Large intestine (tissue), 3 donors: Measurements from ENCODE around the gene KCNQ1. TPM values are rescaled to one million over a fixed set of nuclear protein-coding genes. Genes with fewer than 3 reads are reported as not detected.

Source experiments
- DNase-seq, 2 donors: peaks; one replicate each; pipeline versions ENCODE4 v3.0.0 to v3.0.0-alpha.2; 2013
- H3K27ac ChIP-seq: one replicate; pipeline ENCODE4 v1.5.1; 2013; ENCODE audit warnings: low read length
- H3K27me3 ChIP-seq: 2 replicates; pipeline ENCODE4 v1.6.1; 2013; ENCODE audit warnings: low read length; ENCODE audit not compliant: control insufficient read depth, insufficient read depth
- H3K36me3 ChIP-seq: 2 replicates; pipeline ENCODE4 v1.6.1; 2013; ENCODE audit warnings: low read length; ENCODE audit not compliant: control insufficient read depth, insufficient read depth
- H3K4me1 ChIP-seq: one replicate; pipeline ENCODE4 v1.6.1; 2013; ENCODE audit warnings: low read length; ENCODE audit not compliant: control insufficient read depth, insufficient read depth
- H3K4me3 ChIP-seq: one replicate; pipeline ENCODE4 v1.5.1; 2013; ENCODE audit warnings: low read length
- H3K9me3 ChIP-seq: one replicate; pipeline ENCODE4 v1.6.1; 2013; ENCODE audit warnings: mild to moderate bottlenecking, low read depth, low read length, moderate library complexity; ENCODE audit not compliant: control insufficient read depth
- WGBS: methylation state at CpG from one replicate; pipeline ENCODE4 v1.1.5; 2013; ENCODE audit warnings: low lambda C conversion rate; ENCODE audit not compliant: insufficient coverage; 5-methylcytosine and 5-hydroxymethylcytosine counted together
- polyA plus RNA-seq: library from polyadenylated mRNA; unstranded; fragments of 120-200 nt; gene quantifications from one replicate; pipeline ENCODE4 v1.2.1, GENCODE V29; 2013

Gene KCNQ1
- polyA plus RNA-seq, 1 donor = 19.5 TPM

DNA sequence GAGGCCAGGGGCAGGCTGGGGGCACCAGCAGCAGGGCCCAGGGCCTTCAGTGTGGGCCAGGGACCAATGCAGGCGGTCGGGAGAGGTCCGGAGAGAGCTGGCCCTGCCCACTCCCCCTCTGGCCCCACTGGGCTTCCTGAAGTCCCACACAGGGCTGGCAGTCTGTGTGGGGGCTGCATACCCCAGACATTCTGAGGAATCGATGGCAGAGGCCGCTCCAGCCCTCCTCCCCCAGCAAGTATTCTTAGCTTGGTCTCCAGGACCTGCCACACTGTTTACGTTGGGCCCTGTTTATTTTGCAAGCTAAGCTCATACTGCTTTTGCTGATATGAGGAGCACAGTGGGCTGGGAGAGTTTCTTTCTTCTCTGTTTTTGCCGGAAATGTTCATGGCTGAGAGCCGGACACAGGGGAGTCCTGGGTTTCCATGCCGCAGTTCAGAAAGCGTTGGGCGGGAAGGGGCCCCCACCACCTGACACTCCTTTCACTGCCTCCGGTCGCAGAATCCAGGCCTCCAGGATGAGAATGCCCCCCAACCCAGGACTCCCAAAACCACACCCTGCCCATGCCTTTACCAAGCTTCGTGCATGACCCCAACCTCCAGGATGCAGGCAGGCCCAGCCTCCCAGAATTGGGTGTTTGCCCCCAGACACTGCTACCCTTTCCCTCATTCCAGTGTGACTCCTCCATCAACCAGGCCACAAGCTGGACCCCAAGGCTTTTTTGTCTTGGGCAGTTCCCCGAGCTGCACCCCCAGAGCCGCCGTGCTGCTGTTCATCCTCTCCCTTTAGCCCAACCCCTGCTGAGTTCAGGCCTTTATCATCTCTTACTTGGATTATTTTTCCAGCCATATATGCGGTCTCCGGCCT lies 336.8 kb downstream of the KCNQ1 start:
- H3K36me3 ChIP-seq = no peaks in the 10 kb centered on the region
- peak in 1 of 2 donors; percentile 44 for DNase-seq
- H3K4me1 ChIP-seq = peaks cover 48% of the 10 kb centered on the region
- WGBS = 95% methylated on average over 3 of the region's 19 CpGs
- H3K9me3 ChIP-seq = no peaks in the 10 kb centered on the region
- H3K27ac ChIP-seq = no peak overlapping the region
- H3K27me3 ChIP-seq = no peaks in the 10 kb centered on the region
- H3K4me3 ChIP-seq = no peak overlapping the region

DNA sequence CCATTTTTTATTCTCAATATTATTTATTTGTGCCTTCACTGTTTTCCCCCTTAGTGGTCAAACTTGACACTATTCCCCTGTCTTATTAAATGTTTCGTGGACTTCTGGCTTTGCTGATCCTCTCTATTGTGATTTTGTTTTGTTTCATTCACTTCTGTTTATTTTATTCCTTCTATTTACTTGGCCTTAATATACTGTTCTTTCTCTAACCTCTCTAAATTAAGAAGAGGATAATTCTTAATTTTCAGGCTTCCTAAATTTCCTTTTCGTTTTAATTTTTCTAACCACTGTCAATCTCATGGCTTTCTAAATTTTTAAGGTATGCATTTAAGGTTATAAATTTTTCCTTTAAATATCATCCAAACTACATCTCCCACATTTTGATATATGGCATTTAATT lies 338.0 kb downstream of the KCNQ1 start:
- H3K4me1 ChIP-seq = peaks cover 46% of the 10 kb centered on the region
- H3K9me3 ChIP-seq = no peaks in the 10 kb centered on the region
- DNase-seq = no peak
- H3K4me3 ChIP-seq = no peak overlapping the region
- H3K27ac ChIP-seq = no peak overlapping the region
- no peaks in the 10 kb centered on the region for H3K36me3 ChIP-seq
- 100% methylated on average over 2 of the region's 2 CpGs for WGBS
- no peaks in the 10 kb centered on the region for H3K27me3 ChIP-seq

DNA sequence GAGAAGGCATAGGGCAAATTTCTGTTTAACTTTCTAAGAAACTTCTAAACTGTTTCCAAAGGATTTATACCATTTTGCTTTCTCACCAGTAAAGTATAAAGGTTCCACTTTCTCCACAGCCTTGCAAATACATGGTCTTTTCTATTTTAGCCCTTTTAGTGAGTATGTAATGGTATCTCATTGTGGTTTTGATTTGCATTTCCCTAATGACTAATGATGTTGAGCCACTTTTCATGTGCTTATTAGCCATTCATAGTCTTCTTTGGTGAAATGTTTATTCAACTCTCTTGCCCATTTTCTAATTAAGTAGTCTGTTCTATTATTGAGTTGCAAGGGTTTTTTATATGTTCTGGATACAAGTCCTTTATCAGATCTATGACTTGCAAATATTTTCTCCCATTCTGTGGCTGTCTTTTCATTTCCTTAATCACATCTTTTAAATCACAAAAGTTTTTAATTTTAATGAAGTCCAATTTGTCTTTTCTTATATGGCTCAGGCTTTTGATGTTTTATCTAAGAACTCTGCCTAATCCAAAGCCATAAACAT lies 338.8 kb downstream of the KCNQ1 start:
- Histone ChIP-seq H3K27me3 (no peaks in the 10 kb centered on the region), H3K36me3 (no peaks in the 10 kb centered on the region), H3K4me1 (peaks cover 42% of the 10 kb centered on the region), H3K4me3 (no peak overlapping the region), H3K9me3 (no peaks in the 10 kb centered on the region), H3K27ac (no peak overlapping the region)
- no peak for DNase-seq

DNA sequence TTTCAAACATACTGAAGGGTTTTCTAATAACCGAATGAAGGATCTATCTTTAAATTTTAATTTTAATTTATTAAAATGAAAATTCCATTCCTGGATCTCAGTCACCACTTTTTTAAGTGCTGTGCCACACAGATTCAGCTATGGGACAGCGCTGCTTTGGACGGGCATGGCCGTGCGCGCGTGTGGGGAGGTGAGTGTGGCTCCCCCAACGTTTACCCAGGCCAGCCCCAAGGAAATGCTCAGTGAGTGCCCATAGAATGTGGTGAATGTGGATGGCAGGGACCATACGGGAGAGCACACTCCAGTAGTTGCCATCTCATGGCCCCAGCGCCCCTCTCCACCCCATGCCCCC lies 343.0 kb downstream of the KCNQ1 start:
- DNase-seq = no peak
- WGBS = 100% methylated on average over 1 of the region's 10 CpGs
- H3K36me3 ChIP-seq = no peaks in the 10 kb centered on the region
- H3K9me3 ChIP-seq = peaks cover 4% of the 10 kb centered on the region
- peak overlapping the region; percentile 20 for H3K27ac ChIP-seq
- H3K27me3 ChIP-seq = peaks cover 3% of the 10 kb centered on the region
- no peak overlapping the region for H3K4me3 ChIP-seq
- H3K4me1 ChIP-seq = peaks cover 24% of the 10 kb centered on the region

DNA sequence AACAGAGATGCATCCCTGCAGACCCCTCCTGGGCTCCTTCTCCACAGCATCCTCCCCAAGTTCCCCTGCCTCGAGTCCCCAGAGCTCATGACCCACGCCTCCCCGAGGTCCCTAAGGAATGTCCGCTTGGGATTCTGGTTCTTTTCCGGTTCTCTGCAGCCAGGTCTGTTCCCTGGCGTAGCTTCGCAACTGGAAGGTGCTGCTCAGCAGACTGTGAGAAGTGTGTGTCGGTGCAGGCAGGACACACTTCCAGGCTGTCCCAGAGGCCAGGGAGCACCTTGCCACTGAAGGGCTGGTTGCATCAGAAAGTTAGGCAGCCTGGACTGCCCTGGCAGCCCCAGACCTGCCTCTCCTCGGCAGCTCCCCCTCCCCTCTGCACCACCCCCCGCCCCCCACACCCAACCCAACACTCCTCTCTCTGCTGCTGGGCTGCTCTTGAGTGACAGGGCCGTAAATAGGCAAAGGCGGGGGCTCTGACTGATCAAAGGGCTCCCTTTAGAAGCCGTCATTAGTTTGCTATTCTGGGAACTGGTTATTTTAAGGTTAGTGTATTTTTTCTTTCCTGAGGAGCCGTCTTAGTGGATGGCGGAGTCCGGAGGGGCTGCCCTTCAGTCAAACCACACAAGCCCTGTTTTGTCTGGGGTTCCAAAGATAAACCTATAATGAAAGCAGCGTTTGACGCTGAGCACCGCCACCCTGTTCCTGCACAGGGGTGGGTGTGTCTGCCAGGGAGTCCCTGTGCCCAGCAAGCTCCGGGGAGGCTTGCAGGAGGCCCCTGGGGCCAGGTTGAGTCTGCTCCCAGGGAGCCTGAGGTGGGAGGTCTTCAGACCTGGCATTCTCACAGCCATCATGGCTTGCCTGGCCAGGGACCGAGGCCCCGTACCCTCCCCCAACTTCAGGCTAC lies 343.6 kb downstream of the KCNQ1 start:
- Histone ChIP-seq H3K4me1 (peaks cover 24% of the 10 kb centered on the region), H3K36me3 (no peaks in the 10 kb centered on the region), H3K27ac (peak overlapping the region; percentile 45), H3K9me3 (peaks cover 4% of the 10 kb centered on the region), H3K27me3 (peaks cover 3% of the 10 kb centered on the region), H3K4me3 (peak overlapping the region; percentile 2)
- no CpG with 5 or more reads among the region's 22 CpGs for WGBS
- peak; percentile 33 to 74 for DNase-seq

DNA sequence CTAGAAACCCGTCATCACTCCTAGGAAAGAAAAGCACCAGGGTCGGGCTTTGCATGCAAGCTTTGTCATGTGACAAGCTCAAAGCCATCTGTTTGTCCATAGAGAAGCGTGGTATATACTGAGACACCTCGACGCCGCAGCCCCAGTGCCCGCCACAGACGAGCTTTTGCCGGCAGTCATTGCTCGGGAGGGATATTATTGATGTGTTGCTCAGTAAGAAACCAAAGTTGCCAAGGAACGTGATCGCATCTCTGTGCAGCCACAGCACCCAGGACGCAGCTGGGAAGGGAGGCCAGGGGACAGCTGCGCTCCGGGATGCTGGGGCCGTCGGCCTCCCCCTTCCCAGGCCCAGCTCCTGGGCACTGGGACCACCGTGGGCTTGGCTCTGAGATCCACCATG lies 344.5 kb downstream of the KCNQ1 start:
- Histone ChIP-seq H3K9me3 (peaks cover 4% of the 10 kb centered on the region), H3K4me1 (peaks cover 24% of the 10 kb centered on the region), H3K27me3 (peaks cover 3% of the 10 kb centered on the region), H3K36me3 (no peaks in the 10 kb centered on the region), H3K27ac (no peak overlapping the region), H3K4me3 (no peak overlapping the region)
- WGBS = no CpG with 5 or more reads among the region's 18 CpGs
- DNase-seq = no peak

DNA sequence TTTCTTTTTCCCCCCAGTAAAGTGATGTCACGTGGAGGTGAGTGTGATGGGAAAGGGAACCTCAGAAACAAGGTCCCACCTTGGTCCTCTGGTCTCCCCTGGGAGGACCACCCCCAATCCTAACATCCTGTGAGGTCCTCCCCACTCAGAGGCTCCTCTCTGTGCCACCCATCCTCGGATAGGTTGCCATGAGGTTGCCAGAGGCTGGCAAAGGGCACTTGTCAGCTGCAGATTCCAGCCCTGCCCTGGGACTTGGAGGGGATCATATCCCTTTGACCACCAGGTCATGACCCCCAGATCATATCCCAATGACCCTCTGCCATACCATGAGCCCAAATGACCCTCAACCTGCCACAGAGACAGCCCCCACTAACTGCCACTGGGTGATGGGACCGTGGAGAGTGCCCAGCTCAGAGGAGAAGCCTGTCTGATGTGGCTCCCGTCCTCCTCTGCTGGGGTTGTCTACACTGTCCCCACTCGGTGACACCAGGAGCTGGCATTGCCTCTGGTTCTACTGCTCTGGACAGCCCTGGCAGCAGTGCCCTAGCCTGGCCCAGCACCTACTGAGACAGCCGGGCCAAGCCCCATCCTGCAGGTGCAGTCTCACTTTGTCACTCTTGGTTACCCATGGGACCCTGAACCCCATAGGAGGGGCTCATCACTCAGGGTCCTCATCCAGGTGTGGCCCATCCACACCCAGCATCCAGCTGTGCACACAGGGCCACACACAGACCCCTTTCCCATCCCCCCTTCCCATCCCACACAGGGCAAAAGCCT lies 345.2 kb downstream of the KCNQ1 start:
- H3K27me3 ChIP-seq = peaks cover 3% of the 10 kb centered on the region
- H3K9me3 ChIP-seq = peaks cover 4% of the 10 kb centered on the region
- WGBS = no CpG with 5 or more reads among the region's 6 CpGs
- peaks cover 24% of the 10 kb centered on the region for H3K4me1 ChIP-seq
- no peaks in the 10 kb centered on the region for H3K36me3 ChIP-seq
- no peak for DNase-seq
- no peak overlapping the region for H3K4me3 ChIP-seq
- H3K27ac ChIP-seq = no peak overlapping the region

DNA sequence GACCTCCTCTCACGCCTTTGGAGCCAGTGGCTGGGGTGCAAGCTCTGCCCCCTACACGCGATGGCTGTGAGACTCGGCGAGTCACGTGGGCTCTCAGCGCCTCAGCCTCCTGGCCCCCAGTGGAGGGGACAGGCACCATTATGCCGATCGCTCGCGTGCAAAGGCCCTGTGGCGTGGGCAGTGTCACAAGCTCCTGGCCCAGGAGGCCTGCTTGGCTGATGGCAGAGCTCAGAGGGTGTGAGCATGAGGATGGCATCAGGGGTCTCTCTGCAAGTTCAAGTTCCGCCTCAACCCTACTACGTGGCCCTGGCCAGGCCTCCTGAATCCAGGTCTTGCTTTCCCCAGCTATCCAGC lies 345.7 kb downstream of the KCNQ1 start:
- no peak for DNase-seq
- Histone ChIP-seq H3K27me3 (peaks cover 3% of the 10 kb centered on the region), H3K4me3 (no peak overlapping the region), H3K27ac (no peak overlapping the region), H3K36me3 (no peaks in the 10 kb centered on the region), H3K4me1 (peaks cover 24% of the 10 kb centered on the region), H3K9me3 (peaks cover 4% of the 10 kb centered on the region)
- no CpG with 5 or more reads among the region's 14 CpGs for WGBS

DNA sequence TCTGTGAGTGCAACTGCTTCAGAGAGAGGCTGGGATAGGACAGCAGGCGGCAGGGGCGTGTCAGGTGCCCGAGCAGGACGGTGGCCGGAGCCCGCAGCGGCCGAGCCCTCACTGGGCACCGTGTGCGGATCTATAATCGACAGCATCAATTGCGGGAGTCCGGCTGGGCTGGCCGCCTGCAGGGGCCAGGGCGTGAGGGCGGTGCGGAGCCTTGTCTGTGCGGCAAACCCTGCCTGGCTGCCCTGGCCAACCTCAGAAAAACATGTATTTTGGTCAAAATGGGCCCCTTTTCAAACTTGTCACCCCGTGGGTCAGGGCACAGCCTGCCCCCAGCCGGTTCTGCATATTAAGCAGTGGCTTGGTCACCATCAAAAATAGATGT lies 346.3 kb downstream of the KCNQ1 start:
- peak overlapping the region; percentile 54 for H3K4me3 ChIP-seq
- no peaks in the 10 kb centered on the region for H3K36me3 ChIP-seq
- no CpG with 5 or more reads among the region's 20 CpGs for WGBS
- peaks cover 3% of the 10 kb centered on the region for H3K27me3 ChIP-seq
- no peak overlapping the region for H3K27ac ChIP-seq
- peaks cover 7% of the 10 kb centered on the region for H3K9me3 ChIP-seq
- peaks cover 24% of the 10 kb centered on the region for H3K4me1 ChIP-seq
- DNase-seq = no peak
